HepG2 (cell line): ENCODE measurements around the gene GGA1. TPM values are rescaled to one million over a fixed set of nuclear protein-coding genes. Genes with fewer than 3 reads are reported as not detected.

Experiments used
- ATAC-seq: fragments of 200-7000 bp; cut with Tn5 transposase; 3 replicates; pipeline ENCODE4 v1.9.1; 2020; ENCODE audit warnings: mild to moderate bottlenecking, moderate library complexity
- BruUV-seq: library from RNA; stranded (reverse); fragments of 400-500 nt; replicated peaks from 2 replicates; lab custom pipeline; 2021; lab: Mats Ljungman, UMichigan
- CTCF ChIA-PET: fragments of 300-600 bp; formaldehyde crosslinking; extraction: SDS; loops from one replicate; lab custom pipeline; 2021; ENCODE audit warnings: low total read pairs, inconsistent platforms, low intra/inter-chr PET ratio; lab: Yijun Ruan, JAX
- POLR2A ChIA-PET: fragments of 350-600 bp; sonication (Branson Sonifier 250); formaldehyde crosslinking; loops from one replicate; lab custom pipeline; 2020; ENCODE audit warnings: antibody characterized with exemption, inconsistent platforms; lab: Yijun Ruan, JAX
- DNase-seq: peaks from one replicate; pipeline ENCODE4 v3.0.0-alpha.2; 2015; ENCODE audit warnings: low spot score
- FAIRE-seq: peaks from 3 replicates; lab custom pipeline; 2011; peaks lifted over from hg19 to GRCh38; lab: Jason Lieb, UNC
- H2AFZ ChIP-seq: one replicate; pipeline ENCODE4 v1.6.1; 2011; ENCODE audit warnings: low read length, inconsistent platforms
- H3K27ac ChIP-seq: fragments of 300-600 bp; 3 replicates; pipeline ENCODE4 v1.8.0; 2011; ENCODE audit warnings: mixed run types, mild to moderate bottlenecking, mixed read lengths, low read length, inconsistent platforms; ENCODE audit not compliant: insufficient read depth; ENCODE audit errors: extremely low read length
- H3K27me3 ChIP-seq, 2 experiments: fragments of 200-600 bp in 1 of 2; 2 replicates in 1 of 2; 3 replicates in 1 of 2; pipeline versions ENCODE4 v1.6.0 to v1.8.0; 2011; ENCODE audit warnings: low read length in 2 of 2, mild to moderate bottlenecking in 2 of 2, moderate library complexity in 2 of 2, inconsistent platforms in 1 of 2; ENCODE audit not compliant: insufficient read depth in 2 of 2, control insufficient read depth in 1 of 2
- H3K36me3 ChIP-seq, 2 experiments: fragments of 200-600 bp in 1 of 2; replicated peaks in 1 of 2; 2 replicates in 1 of 2; 3 replicates in 1 of 2; pipeline versions ENCODE4 v1.5.1 to v1.8.0; 2011; ENCODE audit warnings: low read length in 2 of 2, inconsistent platforms in 1 of 2; ENCODE audit not compliant: insufficient read depth in 2 of 2, control insufficient read depth in 1 of 2
- H3K4me1 ChIP-seq: 2 replicates; pipeline ENCODE4 v1.5.1; 2012; ENCODE audit warnings: low read length, inconsistent platforms; ENCODE audit not compliant: insufficient read depth
- H3K4me2 ChIP-seq: 2 replicates; pipeline ENCODE4 v1.6.0; 2011; ENCODE audit warnings: low read depth, low read length, inconsistent platforms
- H3K4me3 ChIP-seq, 3 experiments: fragments of 200-600 bp in 1 of 3; sonication (generic), shearing (Covaris generic) in 1 of 3; replicated peaks in 1 of 3; 2 replicates each; pipeline ENCODE4 v1.5.1; 2011 to 2016; ENCODE audit warnings: low read length in 3 of 3, inconsistent platforms in 2 of 3, low read depth in 2 of 3, mild to moderate bottlenecking in 2 of 3, control low read depth in 1 of 3, mixed read lengths in 1 of 3; ENCODE audit not compliant: insufficient read depth in 1 of 3
- H3K79me2 ChIP-seq: one replicate; pipeline ENCODE4 v1.6.1; 2011; ENCODE audit warnings: low read length, inconsistent platforms; ENCODE audit not compliant: insufficient read depth
- H3K9ac ChIP-seq: 2 replicates; pipeline ENCODE4 v1.6.0; 2011; ENCODE audit warnings: mild to moderate bottlenecking, low read depth, low read length, inconsistent platforms; ENCODE audit not compliant: insufficient read depth
- H3K9me3 ChIP-seq: 2 replicates; pipeline ENCODE4 v1.5.1; 2012; ENCODE audit warnings: mild to moderate bottlenecking, low read length
- H4K20me1 ChIP-seq: 2 replicates; pipeline ENCODE4 v1.6.0; 2011; ENCODE audit warnings: inconsistent platforms, mild to moderate bottlenecking, low read length, moderate library complexity; ENCODE audit not compliant: insufficient read depth
- DMAP1 ChIP-seq: IDR thresholded peaks from 2 replicates; pipeline ENCODE4 v1.6.1; 2016
- FOXK2 ChIP-seq: fragments of 450-650 bp; IDR thresholded peaks from 2 replicates; pipeline ENCODE4 v1.6.1; 2016
- GLI4 ChIP-seq: sonication (generic); formaldehyde crosslinking; IDR thresholded peaks from 2 replicates; pipeline ENCODE4 v1.5.1; 2020; ENCODE audit warnings: missing genetic modification reagents, mild to moderate bottlenecking, moderate library complexity, borderline replicate concordance
- HHEX ChIP-seq: IDR thresholded peaks from 2 replicates; pipeline ENCODE4 v1.6.1; 2016; ENCODE audit warnings: control low read depth
- HINFP ChIP-seq: sonication (generic); formaldehyde crosslinking; IDR thresholded peaks from 2 replicates; pipeline ENCODE4 v1.4.0; 2020; ENCODE audit warnings: low read depth, mild to moderate bottlenecking, missing genetic modification reagents
- NFKB2 ChIP-seq: sonication (generic); formaldehyde crosslinking; IDR thresholded peaks from 2 replicates; pipeline ENCODE4 v1.4.0; 2020; ENCODE audit warnings: missing genetic modification reagents, borderline replicate concordance
- PHF21A ChIP-seq: sonication (generic); formaldehyde crosslinking; IDR thresholded peaks from 2 replicates; pipeline ENCODE4 v1.5.0; 2020; ENCODE audit warnings: mild to moderate bottlenecking, missing genetic modification reagents
- SAFB2 ChIP-seq: sonication (generic); formaldehyde crosslinking; IDR thresholded peaks from 2 replicates; pipeline ENCODE4 v1.5.1; 2020; ENCODE audit warnings: missing genetic modification reagents, low read depth, mild to moderate bottlenecking, borderline replicate concordance
- SCMH1 ChIP-seq: sonication (generic); formaldehyde crosslinking; IDR thresholded peaks from 2 replicates; pipeline ENCODE4 v1.9.0; 2021; ENCODE audit warnings: missing genetic modification reagents, mild to moderate bottlenecking, borderline replicate concordance
- SMYD3 ChIP-seq: sonication (generic); formaldehyde crosslinking; IDR thresholded peaks from 2 replicates; pipeline ENCODE4 v1.8.1; 2023; ENCODE audit warnings: mild to moderate bottlenecking, missing genetic modification reagents
- TARDBP ChIP-seq: sonication (generic); formaldehyde crosslinking; IDR thresholded peaks from 2 replicates; pipeline ENCODE4 v1.8.0; 2022; ENCODE audit warnings: mild to moderate bottlenecking, missing genetic modification reagents
- ZFP37 ChIP-seq: sonication (generic); formaldehyde crosslinking; IDR thresholded peaks from 2 replicates; pipeline ENCODE4 v1.4.0; 2020; ENCODE audit warnings: missing genetic modification reagents, borderline replicate concordance
- ZFP91 ChIP-seq: sonication (generic); formaldehyde crosslinking; IDR thresholded peaks from 2 replicates; pipeline ENCODE4 v1.9.0; 2022; ENCODE audit warnings: missing genetic modification reagents, mild to moderate bottlenecking, borderline replicate concordance
- ZNF224 ChIP-seq: sonication (generic); formaldehyde crosslinking; IDR thresholded peaks from 2 replicates; pipeline ENCODE4 v1.5.0; 2020; ENCODE audit warnings: mild to moderate bottlenecking, missing genetic modification reagents
- ZNF326 ChIP-seq: sonication (generic); formaldehyde crosslinking; IDR thresholded peaks from 2 replicates; pipeline ENCODE4 v1.4.0; 2020; ENCODE audit warnings: missing genetic modification reagents, borderline replicate concordance
- ZNF747 ChIP-seq: sonication (generic); formaldehyde crosslinking; IDR thresholded peaks from 2 replicates; pipeline ENCODE4 v1.8.1; 2023; ENCODE audit warnings: missing genetic modification reagents, mild to moderate bottlenecking, borderline replicate concordance
- ZNF841 ChIP-seq: sonication (generic); formaldehyde crosslinking; IDR thresholded peaks from 2 replicates; pipeline ENCODE4 v1.8.1; 2023; ENCODE audit warnings: missing genetic modification reagents, borderline replicate concordance
- WGBS: methylation state at CpG from one replicate; pipeline ENCODE4 v1.1.6; 2017; ENCODE audit warnings: low lambda C conversion rate; 5-methylcytosine and 5-hydroxymethylcytosine counted together
- in situ Hi-C: cut with HindIII; loops from 2 replicates; pipeline ENCODE4 v1.10.0; 2017; ENCODE audit warnings: low pct_unique_long_range_greater_than_20kb; ENCODE audit not compliant: extremely low pct_ligation_motif_present
- intact Hi-C: fragments of 100-400 bp; cut with micrococcal nuclease; formaldehyde crosslinking; loops from one replicate; pipeline ENCODE4 v1.10.0; 2022; ENCODE audit not compliant: unreplicated experiment
- polyA plus RNA-seq, 8 experiments: library from polyadenylated mRNA; depleted of rRNA in 3 of 8; stranded (reverse) in 7 of 8; unstranded in 1 of 8; fragments of >200 nt; fragmentation: Illumina TruSeq in 4 of 8; extraction: Trizol in 4 of 8; gene quantifications; 2 replicates each; pipeline versions ENCODE4 v1.2.1 to v1.2.3, GENCODE V29; 2011 to 2016; ENCODE audit warnings: low read depth in 4 of 8, missing spikeins in 1 of 8, mixed read lengths in 1 of 8; ENCODE audit not compliant: insufficient read depth in 1 of 8
- total RNA-seq, 5 experiments: library from RNA; depleted of rRNA; stranded (reverse); fragments of >200 nt; fragmentation: Illumina TruSeq; extraction: Trizol; gene quantifications; 2 replicates each; pipeline ENCODE4 v1.2.3, GENCODE V29; 2016; ENCODE audit warnings: low read depth in 1 of 5

The GGA1 gene
- total and polyA plus RNA-seq, 2 of the 13 experiments (the other 11 are each of a cell fraction or from before 2014, with no cell fraction given), result 29.1 to 87.2 TPM

- H3K9me3 ChIP-seq, result no peaks in the 10 kb centered on the region
- CTCF ChIA-PET, result no interaction called here
- peaks cover 16% of the 10 kb centered on the region for H3K4me1 ChIP-seq
- no peak for ATAC-seq
- FAIRE-seq, result no peak
- no TSS peak for BruUV-seq
- POLR2A ChIA-PET, result no interaction called here
- no peak overlapping the region for H3K9ac ChIP-seq
- TF ChIP-seq NFKB2 (CRISPR knock-in tag), result no peak
- TF ChIP-seq SAFB2 (CRISPR knock-in tag), result no peak
- TF ChIP-seq ZFP37 (CRISPR knock-in tag), result no peak
- TF ChIP-seq HHEX, result no peak
- no peak for TF ChIP-seq ZNF747 (CRISPR knock-in tag)
- TF ChIP-seq GLI4 (CRISPR knock-in tag), result no peak
- intact Hi-C loops (loop anchor here (10.0 kb wide), 1 partner anchor 150 kb away; the partner anchor contains the start of gene GCAT), in situ Hi-C loops (no loop called here)
- DNase-seq, result no peak
- peaks cover 3% of the 10 kb centered on the region for H4K20me1 ChIP-seq
- peaks cover 12% of the 10 kb centered on the region for H3K79me2 ChIP-seq
- peaks cover 12 to 22% of the 10 kb centered on the region in 2 experiments; a peak in 4 of 5 replicates for H3K36me3 ChIP-seq
- 71% methylated on average over 11 of the region's 14 CpGs for WGBS
- no peak overlapping the region for H2AFZ ChIP-seq
- H3K4me2 ChIP-seq, result no peak overlapping the region
- no peaks in the 10 kb centered on the region; a peak in 1 of 5 replicates for H3K27me3 ChIP-seq
- no peak overlapping the region for H3K4me3 ChIP-seq
- no peak overlapping the region for H3K27ac ChIP-seq
Measured at GRCh38 chr22:37654563-37655251, 46.1 kb downstream of the GGA1 start.

- POLR2A ChIA-PET, result interaction anchor here (11.2 kb wide), 1 partner anchor 18 kb away, joined by 242 read pairs; the partner anchor contains the start of gene SH3BP1
- Histone ChIP-seq H2AFZ (no peak overlapping the region), H3K9me3 (no peaks in the 10 kb centered on the region), H3K36me3 (peaks cover 12 to 17% of the 10 kb centered on the region in 2 experiments; a peak in 4 of 5 replicates), H3K4me1 (peaks cover 21% of the 10 kb centered on the region), H3K27me3 (no peaks in the 10 kb centered on the region; a peak in 1 of 5 replicates), H4K20me1 (peaks cover 8% of the 10 kb centered on the region), H3K79me2 (peaks cover 17% of the 10 kb centered on the region), H3K27ac (no peak overlapping the region), H3K4me3 (no peak overlapping the region), H3K4me2 (no peak overlapping the region), H3K9ac (no peak overlapping the region)
- BruUV-seq, result no TSS peak
- intact Hi-C loops (loop anchor here (10.0 kb wide), 1 partner anchor 150 kb away; the partner anchor contains the start of gene GCAT), in situ Hi-C loops (no loop called here)
- WGBS, result 94% methylated on average over 9 of the region's 17 CpGs
- CTCF ChIA-PET, result no interaction called here
- FAIRE-seq (no peak), ATAC-seq (no peak), DNase-seq (no peak)
- TF ChIP-seq HINFP (no peak), SCMH1 (CRISPR knock-in tag) (no peak), SMYD3 (CRISPR knock-in tag) (no peak), DMAP1 (CRISPR knock-in tag) (no peak), ZNF841 (CRISPR knock-in tag) (no peak), ZFP91 (CRISPR knock-in tag) (no peak), PHF21A (CRISPR knock-in tag) (no peak), TARDBP (CRISPR knock-in tag) (no peak), FOXK2 (no peak), ZNF224 (CRISPR knock-in tag) (no peak), ZNF326 (CRISPR knock-in tag) (no peak)
Measured at GRCh38 chr22:37655252-37655563, 46.6 kb downstream of the GGA1 start.
